Colonic mucosa (tissue), 4 donors: ENCODE data around the gene TMED8. TPM values are rescaled to one million over a fixed set of nuclear protein-coding genes. Genes with fewer than 3 reads are reported as not detected.
A peak's percentile ranks its signal among the peaks of the same experiment; 100 is the strongest.
"Not testable (repeated sequence)": the region's sequence is repeated elsewhere in the genome, so short reads cannot be mapped to it uniquely, and the experiment has no call there.

Experiments
- DNase-seq: peaks from one replicate; pipeline ENCODE4 v3.0.0-alpha.2; 2020
- H3K27ac ChIP-seq: fragments of 200-600 bp; one replicate; pipeline ENCODE4 v1.8.0; 2021
- H3K27me3 ChIP-seq: fragments of 200-600 bp; one replicate; pipeline ENCODE4 v1.8.0; 2021
- H3K36me3 ChIP-seq: fragments of 200-600 bp; one replicate; pipeline ENCODE4 v1.8.0; 2021
- H3K4me1 ChIP-seq: fragments of 200-600 bp; one replicate; pipeline ENCODE4 v1.8.0; 2021; ENCODE audit warnings: mild to moderate bottlenecking
- H3K4me3 ChIP-seq: fragments of 200-600 bp; one replicate; pipeline ENCODE4 v1.8.0; 2021
- H3K9ac ChIP-seq, 2 donors: one replicate each; pipeline ENCODE4 v1.7.0; 2013; ENCODE audit warnings: control low read depth in 2 of 2, low read depth in 2 of 2, low read length in 2 of 2
- H3K9me3 ChIP-seq: fragments of 200-600 bp; one replicate; pipeline ENCODE4 v1.8.0; 2021
- CTCF ChIP-seq: fragments of 200-600 bp; IDR thresholded peaks from one replicate; pipeline ENCODE4 v1.8.0; 2022; ENCODE audit warnings: antibody characterized with exemption, mild to moderate bottlenecking
- intact Hi-C: fragments of 100-400 bp; cut with DNase I; formaldehyde crosslinking; loops from one replicate; pipeline ENCODE4 v1.14.1; 2022
- total RNA-seq, 2 donors: library from RNA; stranded (reverse); fragmentation: NEBNext Ultra II Directional in 1 of 2; extraction: Animal tissue kit (Norgen Biotek cat#: 25700) in 1 of 2; gene quantifications; one replicate each; pipeline ENCODE4 v1.2.1, GENCODE V29; 2021
- donor health status: healthy.
- donor health status: DM: no; HTN: no; CAD: no.
- donor health status: DM: no; HTN: no; CAD: no.

The TMED8 gene
- total RNA-seq, 2 donors from 2014 or later: 8.6 to 9.4 TPM

DNA sequence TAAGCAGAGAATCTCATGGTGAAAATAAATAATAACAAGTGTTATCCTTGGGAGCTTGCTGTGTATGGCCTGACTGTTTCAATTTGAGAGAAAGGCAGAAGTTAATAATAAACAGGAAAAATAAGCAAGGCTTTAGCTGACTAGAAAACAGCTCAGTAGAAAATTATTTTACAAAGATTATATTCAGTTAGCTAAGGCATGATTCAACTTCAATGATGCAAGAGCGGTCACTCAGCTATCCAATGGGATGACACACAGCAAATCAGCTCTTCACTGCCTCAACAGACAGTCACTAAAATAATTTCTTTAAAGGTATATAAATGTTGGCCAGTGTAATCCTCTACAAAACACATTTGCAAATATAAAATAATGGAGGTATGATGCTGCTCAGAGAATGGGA lies 37.5 kb downstream of the TMED8 start:
- Histone ChIP-seq H3K27me3 (no peaks in the 10 kb centered on the region), H3K9ac (peak overlapping the region in 1 of 2 donors; percentile 18), H3K4me3 (no peak overlapping the region), H3K36me3 (no peaks in the 10 kb centered on the region), H3K27ac (no peak overlapping the region), H3K4me1 (no peaks in the 10 kb centered on the region), H3K9me3 (no peaks in the 10 kb centered on the region)
- intact Hi-C loops: no loop called here
- TF ChIP-seq CTCF: no peak
- no peak for DNase-seq

- Histone ChIP-seq H3K4me1 (no peaks in the 10 kb centered on the region), H3K27ac (no peak overlapping the region), H3K4me3 (no peak overlapping the region), H3K9ac (no peak overlapping the region), H3K27me3 (no peaks in the 10 kb centered on the region), H3K36me3 (no peaks in the 10 kb centered on the region), H3K9me3 (no peaks in the 10 kb centered on the region)
- no peak for TF ChIP-seq CTCF
- intact Hi-C loops: no loop called here
- no peak for DNase-seq
Observed at GRCh38 chr14:77338302-77338701, 38.6 kb downstream of the TMED8 start.

GRCh38 chr14:77337880-77338279 lies 39.0 kb downstream of the TMED8 start:
- no peaks in the 10 kb centered on the region for H3K9me3 ChIP-seq
- DNase-seq: no peak
- TF ChIP-seq CTCF: no peak
- intact Hi-C loops: no loop called here
- H3K4me1 ChIP-seq: no peaks in the 10 kb centered on the region
- no peak overlapping the region for H3K9ac ChIP-seq
- H3K4me3 ChIP-seq: no peak overlapping the region
- H3K27ac ChIP-seq: no peak overlapping the region
- no peaks in the 10 kb centered on the region for H3K27me3 ChIP-seq
- H3K36me3 ChIP-seq: no peaks in the 10 kb centered on the region

DNA sequence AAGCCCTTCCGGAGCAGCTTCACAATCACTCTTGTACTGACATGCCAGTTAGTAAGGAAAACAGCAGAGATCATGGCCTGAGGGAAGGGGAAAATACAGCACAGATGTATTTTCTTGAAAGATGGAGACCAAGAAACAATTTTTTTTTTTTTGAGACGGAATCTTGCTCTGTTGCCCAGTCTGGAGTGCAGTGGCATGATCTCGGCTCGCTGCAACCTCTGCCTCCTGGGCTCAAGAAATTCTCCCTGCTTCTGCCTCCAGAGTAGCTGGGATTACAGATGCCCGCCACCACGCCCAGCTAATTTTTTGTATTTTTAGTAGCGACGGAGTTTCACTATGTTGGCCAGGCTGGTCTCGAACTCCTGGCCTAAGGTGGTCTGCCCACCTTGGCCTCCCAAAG lies 39.6 kb downstream of the TMED8 start:
- intact Hi-C loops: not testable (repeated sequence)

DNA sequence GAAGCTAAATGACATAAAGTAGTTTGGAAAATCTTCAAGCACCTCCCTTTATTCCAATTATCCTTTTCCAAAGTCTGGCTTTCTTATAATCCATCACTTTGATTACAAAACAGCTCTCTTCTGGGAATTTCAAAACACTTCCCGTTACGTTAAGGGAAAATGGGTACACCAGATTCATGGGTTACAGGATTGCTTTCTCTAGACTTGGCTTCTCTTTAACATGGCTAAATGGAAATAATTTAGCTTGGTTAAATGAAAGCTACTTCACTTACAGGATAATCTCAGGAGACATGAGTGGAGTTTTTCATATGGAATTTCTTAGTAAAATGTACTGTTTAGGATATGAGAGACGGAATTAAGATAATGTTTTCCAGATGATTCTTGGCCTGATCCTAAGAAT lies 41.3 kb downstream of the TMED8 start:
- Histone ChIP-seq H3K27ac (no peak overlapping the region), H3K4me1 (no peaks in the 10 kb centered on the region), H3K27me3 (no peaks in the 10 kb centered on the region), H3K9me3 (no peaks in the 10 kb centered on the region), H3K4me3 (no peak overlapping the region), H3K36me3 (no peaks in the 10 kb centered on the region), H3K9ac (no peak overlapping the region)
- no peak for TF ChIP-seq CTCF
- no peak for DNase-seq
- intact Hi-C loops: no loop called here

More for the DNA sequence above, 39.6 kb downstream of the TMED8 start:
- not testable (repeated sequence) for DNase-seq, H3K4me1 ChIP-seq, H3K36me3 ChIP-seq, H3K9me3 ChIP-seq, H3K9ac ChIP-seq, H3K4me3 ChIP-seq, H3K27ac ChIP-seq, H3K27me3 ChIP-seq

- no peak for TF ChIP-seq CTCF
- H3K9ac ChIP-seq: no peak overlapping the region
Observed at GRCh38 chr14:77329872-77330271, 47.0 kb downstream of the TMED8 start.

More at GRCh38 chr14:77329872-77330271, 47.0 kb downstream of the TMED8 start:
- Histone ChIP-seq H3K4me3 (no peak overlapping the region), H3K27me3 (no peaks in the 10 kb centered on the region), H3K27ac (no peak overlapping the region), H3K4me1 (no peaks in the 10 kb centered on the region), H3K9me3 (no peaks in the 10 kb centered on the region), H3K36me3 (no peaks in the 10 kb centered on the region)
- no peak for DNase-seq
- intact Hi-C loops: loop anchor here (10.0 kb wide), 1 partner anchor 225 kb away; no protein-coding TSS in a partner anchor
